Hepatocyte (in vitro differentiated cells): ENCODE results near the gene RBFOX1. TPM values are rescaled to one million over a fixed set of nuclear protein-coding genes. Genes with fewer than 3 reads are reported as not detected.

Experiments used
- DNase-seq: peaks from one replicate; pipeline ENCODE4 v3.0.0-alpha.2; 2016; ENCODE audit warnings: low spot score
- H2AFZ ChIP-seq: fragments of 200-600 bp; sonication (generic); 2 replicates; pipeline ENCODE4 v1.6.0; 2016; ENCODE audit warnings: antibody characterized with exemption, mild to moderate bottlenecking
- H3K27ac ChIP-seq: fragments of 200-600 bp; sonication (generic); 2 replicates; pipeline ENCODE4 v1.5.1; 2016; ENCODE audit warnings: mild to moderate bottlenecking
- H3K27me3 ChIP-seq: fragments of 200-600 bp; sonication (generic); 2 replicates; pipeline ENCODE4 v1.6.1; 2016
- H3K36me3 ChIP-seq: fragments of 200-600 bp; sonication (generic); replicated peaks from 2 replicates; pipeline ENCODE4 v1.5.1; 2016; ENCODE audit warnings: low read depth; ENCODE audit not compliant: insufficient read depth
- H3K4me1 ChIP-seq: fragments of 200-600 bp; sonication (generic); 2 replicates; pipeline ENCODE4 v1.5.1; 2016; ENCODE audit warnings: mild to moderate bottlenecking, moderate library complexity; ENCODE audit not compliant: insufficient read depth
- H3K4me2 ChIP-seq: fragments of 200-600 bp; sonication (generic); 2 replicates; pipeline ENCODE4 v1.6.0; 2016
- H3K4me3 ChIP-seq: fragments of 200-600 bp; sonication (generic); 2 replicates; pipeline ENCODE4 v1.5.1; 2016; ENCODE audit warnings: mild to moderate bottlenecking
- H3K79me2 ChIP-seq: fragments of 200-600 bp; sonication (generic); 2 replicates; pipeline ENCODE4 v1.6.0; 2017; ENCODE audit warnings: mild to moderate bottlenecking
- H3K9me2 ChIP-seq: fragments of 200-600 bp; sonication (generic); replicated peaks from 2 replicates; pipeline ENCODE4 v1.6.0; 2017; ENCODE audit warnings: mild to moderate bottlenecking; ENCODE audit not compliant: insufficient read depth
- H3K9me3 ChIP-seq: fragments of 200-600 bp; sonication (generic); 2 replicates; pipeline ENCODE4 v1.5.1; 2016; ENCODE audit warnings: low read depth, mild to moderate bottlenecking
- H4K20me1 ChIP-seq: fragments of 200-600 bp; sonication (generic); 2 replicates; pipeline ENCODE4 v1.6.0; 2016; ENCODE audit warnings: mild to moderate bottlenecking; ENCODE audit not compliant: insufficient read depth, poor library complexity, severe bottlenecking
- CTCF ChIP-seq: fragments of 200-600 bp; sonication (generic); IDR thresholded peaks from 2 replicates; pipeline ENCODE4 v1.5.1; 2016; ENCODE audit warnings: antibody characterized with exemption, mild to moderate bottlenecking; ENCODE audit not compliant: poor library complexity
- EZH2 ChIP-seq: fragments of 200-600 bp; sonication (generic); IDR thresholded peaks from 2 replicates; pipeline ENCODE4 v1.6.1; 2016; ENCODE audit warnings: antibody characterized with exemption, mild to moderate bottlenecking, borderline replicate concordance
- EZH2phosphoT487 ChIP-seq: fragments of 200-600 bp; sonication (generic); IDR thresholded peaks from one replicate; pipeline ENCODE4 v1.6.1; 2018; ENCODE audit warnings: antibody characterized with exemption, mild to moderate bottlenecking, low read depth, moderate library complexity; ENCODE audit not compliant: unreplicated experiment, severe bottlenecking
- WGBS: methylation state at CpG from one replicate; pipeline ENCODE4 v1.1.6; 2016; ENCODE audit warnings: low lambda C conversion rate; ENCODE audit errors: missing lambda C conversion rate; 5-methylcytosine and 5-hydroxymethylcytosine counted together
- polyA plus RNA-seq: library from polyadenylated mRNA; unstranded; fragments of >200 nt; fragmentation: Nextera tagmentation; extraction: Ambion mirVana; gene quantifications from 2 replicates; pipeline ENCODE4 v1.2.1, GENCODE V29; 2016
- total RNA-seq: library from RNA; depleted of rRNA; stranded (reverse); fragments of >200 nt; gene quantifications from 2 replicates; pipeline ENCODE4 v1.2.3, GENCODE V29; 2014

RBFOX1 gene
- total and polyA plus RNA-seq, 2 experiments from 2014 or later = 1.00 to 1.2 TPM

GRCh38 chr16:7361416-7362129, 28.9 kb downstream of the RBFOX1 start:
- no peak overlapping the region for H3K27ac ChIP-seq
- no peak overlapping the region for H3K4me2 ChIP-seq
- no peaks in the 10 kb centered on the region for H4K20me1 ChIP-seq
- no peak overlapping the region for H3K4me3 ChIP-seq
- WGBS = 84% methylated on average over 10 of the region's 10 CpGs
- TF ChIP-seq CTCF = no peak
- TF ChIP-seq EZH2phosphoT487 = no peak
- no peak for TF ChIP-seq EZH2
- no peaks in the 10 kb centered on the region for H3K9me3 ChIP-seq
- no peaks in the 10 kb centered on the region for H3K9me2 ChIP-seq
- H2AFZ ChIP-seq = no peak overlapping the region
- no peak for DNase-seq
- H3K36me3 ChIP-seq = no peaks in the 10 kb centered on the region
- H3K4me1 ChIP-seq = no peaks in the 10 kb centered on the region
- H3K79me2 ChIP-seq = no peaks in the 10 kb centered on the region
- no peaks in the 10 kb centered on the region for H3K27me3 ChIP-seq

GRCh38 chr16:7362231-7362630, 29.6 kb downstream of the RBFOX1 start:
- Histone ChIP-seq H2AFZ (no peak overlapping the region), H3K36me3 (no peaks in the 10 kb centered on the region), H4K20me1 (no peaks in the 10 kb centered on the region), H3K4me3 (no peak overlapping the region), H3K9me3 (no peaks in the 10 kb centered on the region), H3K9me2 (no peaks in the 10 kb centered on the region), H3K27me3 (no peaks in the 10 kb centered on the region), H3K4me1 (no peaks in the 10 kb centered on the region), H3K27ac (no peak overlapping the region), H3K4me2 (no peak overlapping the region), H3K79me2 (no peaks in the 10 kb centered on the region)
- TF ChIP-seq EZH2phosphoT487 = no peak
- no peak for TF ChIP-seq CTCF
- TF ChIP-seq EZH2 = no peak
- DNase-seq = no peak
- WGBS = 96% methylated on average over 6 of the region's 6 CpGs

GRCh38 chr16:7363422-7364417, 31.1 kb downstream of the RBFOX1 start:
- H3K79me2 ChIP-seq = no peaks in the 10 kb centered on the region
- no peaks in the 10 kb centered on the region for H3K27me3 ChIP-seq
- TF ChIP-seq EZH2phosphoT487 (peak; percentile 73), CTCF (no peak)
- WGBS = 39% methylated on average over 18 of the region's 18 CpGs
- no peaks in the 10 kb centered on the region for H3K9me2 ChIP-seq
- no peak overlapping the region for H2AFZ ChIP-seq
- H3K4me2 ChIP-seq = peak overlapping the region; percentile 23
- peak overlapping the region; percentile 64 for H3K27ac ChIP-seq
- peak; percentile 61 for DNase-seq
- no peaks in the 10 kb centered on the region for H4K20me1 ChIP-seq
- no peaks in the 10 kb centered on the region for H3K9me3 ChIP-seq
- no peaks in the 10 kb centered on the region for H3K4me1 ChIP-seq
- no peak overlapping the region for H3K4me3 ChIP-seq
- no peaks in the 10 kb centered on the region for H3K36me3 ChIP-seq
